GM12878 (cell line): Measurements from ENCODE around the gene NODAL. TPM values are rescaled to one million over a fixed set of nuclear protein-coding genes. Genes with fewer than 3 reads are reported as not detected.

ENCODE experiments used
- ATAC-seq: fragments of 200-7000 bp; cut with Tn5 transposase; 3 replicates; pipeline ENCODE4 v1.9.1; 2020; ENCODE audit warnings: mild to moderate bottlenecking, moderate library complexity
- BruUV-seq: library from RNA; stranded (reverse); fragments of 400-500 nt; replicated peaks from 2 replicates; lab custom pipeline; 2021; lab: Mats Ljungman, UMichigan
- CTCF ChIA-PET: fragments of 300-600 bp; sonication (Branson Sonifier 250); formaldehyde crosslinking; extraction: SDS; loops from one replicate; lab custom pipeline; 2021; ENCODE audit warnings: inconsistent platforms; lab: Yijun Ruan, JAX
- POLR2A ChIA-PET: fragments of 350-600 bp; formaldehyde crosslinking; extraction: SDS; loops from one replicate; lab custom pipeline; 2021; ENCODE audit warnings: inconsistent platforms; lab: Charles Lee
- RAD21 ChIA-PET: fragments of 300-600 bp; sonication (Branson Sonifier 250); formaldehyde crosslinking; loops from one replicate; lab custom pipeline; 2023; ENCODE audit warnings: antibody characterized with exemption; ENCODE audit not compliant: unreplicated experiment; lab: Charles Lee
- SMC1A ChIA-PET: fragments of 300-600 bp; sonication (Branson Sonifier 250); formaldehyde crosslinking; loops from one replicate; lab custom pipeline; 2023; ENCODE audit not compliant: unreplicated experiment, uncharacterized antibody; lab: Charles Lee
- DNase-seq: peaks from one replicate; pipeline ENCODE4 v3.0.0-alpha.2; 2011; ENCODE audit warnings: low read depth, low spot score
- FAIRE-seq: peaks from 3 replicates; lab custom pipeline; 2011; peaks lifted over from hg19 to GRCh38; lab: Jason Lieb, UNC
- H2AFZ ChIP-seq: 2 replicates; pipeline ENCODE4 v1.6.0; 2011; ENCODE audit warnings: low read depth, low read length, control low read depth; ENCODE audit not compliant: control insufficient read depth
- H3K27ac ChIP-seq: 2 replicates; pipeline ENCODE4 v1.5.1; 2011; ENCODE audit warnings: control low read depth; ENCODE audit not compliant: control insufficient read depth, insufficient read depth
- H3K27me3 ChIP-seq, 2 experiments: replicated peaks in 1 of 2; 2 replicates each; pipeline versions ENCODE4 v1.6.0 to v1.6.1; 2011; ENCODE audit warnings: low read length in 1 of 2; ENCODE audit not compliant: control insufficient read depth in 2 of 2, insufficient read depth in 2 of 2
- H3K36me3 ChIP-seq, 2 experiments: 2 replicates each; pipeline ENCODE4 v1.5.1; 2011; ENCODE audit warnings: low read length in 1 of 2; ENCODE audit not compliant: control insufficient read depth in 2 of 2, insufficient read depth in 2 of 2
- H3K4me1 ChIP-seq: 2 replicates; pipeline ENCODE4 v1.6.1; 2011; ENCODE audit warnings: mild to moderate bottlenecking, low read length, moderate library complexity, mixed read lengths; ENCODE audit not compliant: control insufficient read depth, insufficient read depth
- H3K4me2 ChIP-seq: 2 replicates; pipeline ENCODE4 v1.6.0; 2011; ENCODE audit warnings: control low read depth; ENCODE audit not compliant: control insufficient read depth, insufficient read depth
- H3K4me3 ChIP-seq: fragments of 200-600 bp; sonication (generic); 2 replicates; pipeline ENCODE4 v1.5.1; 2016
- H3K79me2 ChIP-seq: 2 replicates; pipeline ENCODE4 v1.6.0; 2011; ENCODE audit warnings: low read length; ENCODE audit not compliant: control insufficient read depth, insufficient read depth
- H3K9ac ChIP-seq: 2 replicates; pipeline ENCODE4 v1.8.0; 2011; ENCODE audit warnings: low read length, control low read depth, mixed read lengths; ENCODE audit not compliant: control insufficient read depth, insufficient read depth
- H3K9me3 ChIP-seq: replicated peaks from 3 replicates; pipeline ENCODE4 v1.5.1; 2011; ENCODE audit warnings: mild to moderate bottlenecking, low read length; ENCODE audit not compliant: control insufficient read depth, insufficient read depth
- H4K20me1 ChIP-seq: 2 replicates; pipeline ENCODE4 v1.6.0; 2011; ENCODE audit not compliant: control insufficient read depth, insufficient read depth
- CREB1 ChIP-seq: IDR thresholded peaks from 2 replicates; pipeline ENCODE4 v1.6.1; 2012; ENCODE audit warnings: low read depth, mild to moderate bottlenecking, inconsistent platforms
- FOXM1 ChIP-seq: IDR thresholded peaks from 2 replicates; pipeline ENCODE4 v1.6.1; 2012; ENCODE audit warnings: low read depth, mild to moderate bottlenecking, inconsistent platforms, low read length, moderate library complexity
- IRF4 ChIP-seq: IDR thresholded peaks from 2 replicates; pipeline ENCODE4 v1.6.1; 2011; ENCODE audit warnings: low read depth, low read length
- MEF2B ChIP-seq: fragments of 450-650 bp; IDR thresholded peaks from 2 replicates; pipeline ENCODE4 v1.6.1; 2018; ENCODE audit warnings: mild to moderate bottlenecking, moderate library complexity; ENCODE audit not compliant: partially characterized antibody, poor library complexity, severe bottlenecking
- NFXL1 ChIP-seq: fragments of 450-650 bp; IDR thresholded peaks from 2 replicates; pipeline ENCODE4 v1.6.1; 2017; ENCODE audit warnings: antibody characterized with exemption, mild to moderate bottlenecking, borderline replicate concordance
- SMC3 ChIP-seq: IDR thresholded peaks from 2 replicates; pipeline ENCODE4 v1.6.1; 2011; ENCODE audit warnings: low read length, improper control_type of control experiment, borderline replicate concordance
- WRNIP1 ChIP-seq: IDR thresholded peaks from 2 replicates; pipeline ENCODE4 v1.6.1; 2011; ENCODE audit warnings: low read depth, low read length, improper control_type of control experiment, borderline replicate concordance
- WGBS: methylation state at CpG from one replicate; pipeline ENCODE4 v1.1.6; 2016; ENCODE audit warnings: low lambda C conversion rate; ENCODE audit not compliant: insufficient replicate concordance, insufficient coverage; ENCODE audit errors: missing lambda C conversion rate; 5-methylcytosine and 5-hydroxymethylcytosine counted together
- in situ Hi-C: fragments of 300-500 bp; cut with MboI; formaldehyde crosslinking; loops from 9 replicates; pipeline ENCODE4 v1.14.3; 2018; ENCODE audit warnings: mixed read lengths
- intact Hi-C: fragments of 100-400 bp; cut with micrococcal nuclease; formaldehyde crosslinking; loops from one replicate; pipeline ENCODE4 v1.14.2; 2022; ENCODE audit not compliant: unreplicated experiment
- polyA plus RNA-seq, 11 experiments: library from polyadenylated mRNA; depleted of rRNA in 4 of 11; unstranded in 6 of 11; stranded (reverse) in 5 of 11; fragments of >200 nt; fragmentation: Nextera tagmentation in 4 of 11; fragmentation: Illumina TruSeq in 1 of 11; extraction: Ambion mirVana in 4 of 11; extraction: Trizol in 1 of 11; gene quantifications; 1 replicate in 1 of 11; 2 replicates in 10 of 11; pipeline versions ENCODE4 v1.2.1 to v1.2.3, GENCODE V29; 2011 to 2016; ENCODE audit warnings: inconsistent platforms in 2 of 11, missing spikeins in 2 of 11, low read depth in 1 of 11
- total RNA-seq, 4 experiments: library from RNA; depleted of rRNA in 3 of 4; stranded (reverse); fragments of >200 nt in 3 of 4; fragmentation: Illumina TruSeq in 1 of 4; extraction: Trizol in 1 of 4; gene quantifications; 2 replicates each; pipeline versions ENCODE4 v1.2.1 to v1.2.3, GENCODE V29; 2013 to 2021
- TF ChIP-seq, protein P1 (sequence below): IDR thresholded peaks from 2 replicates; pipeline ENCODE4 v1.6.1; 2011; ENCODE audit warnings: borderline replicate concordance, low read depth, mild to moderate bottlenecking, moderate library complexity, low read length; ENCODE audit not compliant: insufficient read depth, poor library complexity, severe bottlenecking
- TF ChIP-seq, protein P2 (sequence below): fragments of 450-650 bp; IDR thresholded peaks from 2 replicates; pipeline ENCODE4 v1.6.1; 2017; ENCODE audit warnings: mild to moderate bottlenecking, moderate library complexity
- TF ChIP-seq, protein P3 (sequence below): fragments of 150-350 bp; IDR thresholded peaks from 2 replicates; pipeline ENCODE4 v1.6.1; 2014; ENCODE audit warnings: mild to moderate bottlenecking, low read depth, low read length
- TF ChIP-seq, protein P4 (sequence below): IDR thresholded peaks from 2 replicates; pipeline ENCODE4 v1.6.1; 2012; ENCODE audit warnings: improper control_type of control experiment, low read depth, low read length; ENCODE audit not compliant: insufficient replicate concordance

The NODAL gene
- total and polyA plus RNA-seq, 10 of the 15 experiments (the other 5 are each of a cell fraction or from before 2014, with no cell fraction given): not detected

DNA sequence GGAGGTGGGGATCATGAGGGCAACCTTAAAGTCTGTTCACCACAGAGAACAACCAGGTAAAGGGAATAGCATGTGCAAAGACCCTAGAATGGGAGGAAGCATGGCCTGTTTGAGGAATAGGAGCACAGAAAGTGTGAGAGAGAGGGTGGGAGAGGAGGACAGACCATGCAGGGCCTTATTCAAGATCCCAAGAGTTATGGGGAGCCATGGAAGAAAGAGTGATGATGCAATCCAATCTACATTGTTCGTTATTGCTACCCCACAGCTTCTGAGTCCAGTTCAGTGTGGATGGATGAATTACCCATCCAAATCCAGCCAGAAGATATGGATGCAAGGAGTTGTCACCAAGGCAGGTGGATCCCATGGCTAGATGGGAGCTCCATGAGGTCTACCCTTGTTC lies 45.3 kb downstream of the NODAL start:
- ChIA-PET SMC1A (interaction anchor here (2.0 kb wide), 1 partner anchor 10 kb away, joined by 6 read pairs; no protein-coding TSS in a partner anchor), RAD21 (no interaction called here), CTCF (interaction anchor here (1.2 to 2.0 kb wide), 3 partner anchors 10 to 17 kb away, joined by 3 to 5 read pairs (median 3); no protein-coding TSS in a partner anchor), POLR2A (no interaction called here)
- H3K36me3 ChIP-seq: no peaks in the 10 kb centered on the region
- in situ Hi-C loops (no loop called here), intact Hi-C loops (no loop called here)
- no peak overlapping the region for H3K4me2 ChIP-seq
- no peak overlapping the region for H3K9ac ChIP-seq
- H3K9me3 ChIP-seq: no peaks in the 10 kb centered on the region
- DNase-seq (no peak), FAIRE-seq (no peak), ATAC-seq (no peak)
- H3K27me3 ChIP-seq: no peaks in the 10 kb centered on the region
- WGBS: 17% methylated on average over 1 of the region's 1 CpG
- no TSS peak for BruUV-seq
- H4K20me1 ChIP-seq: no peaks in the 10 kb centered on the region
- no peak overlapping the region for H3K4me3 ChIP-seq
- H3K4me1 ChIP-seq: no peaks in the 10 kb centered on the region
- H2AFZ ChIP-seq: no peak overlapping the region
- no peaks in the 10 kb centered on the region for H3K79me2 ChIP-seq
- H3K27ac ChIP-seq: no peak overlapping the region
- TF ChIP-seq, protein P1, sequence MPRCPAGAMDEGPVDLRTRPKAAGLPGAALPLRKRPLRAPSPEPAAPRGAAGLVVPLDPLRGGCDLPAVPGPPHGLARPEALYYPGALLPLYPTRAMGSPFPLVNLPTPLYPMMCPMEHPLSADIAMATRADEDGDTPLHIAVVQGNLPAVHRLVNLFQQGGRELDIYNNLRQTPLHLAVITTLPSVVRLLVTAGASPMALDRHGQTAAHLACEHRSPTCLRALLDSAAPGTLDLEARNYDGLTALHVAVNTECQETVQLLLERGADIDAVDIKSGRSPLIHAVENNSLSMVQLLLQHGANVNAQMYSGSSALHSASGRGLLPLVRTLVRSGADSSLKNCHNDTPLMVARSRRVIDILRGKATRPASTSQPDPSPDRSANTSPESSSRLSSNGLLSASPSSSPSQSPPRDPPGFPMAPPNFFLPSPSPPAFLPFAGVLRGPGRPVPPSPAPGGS: no peak
- no peak for TF ChIP-seq SMC3
- no peak for TF ChIP-seq WRNIP1
- TF ChIP-seq MEF2B: no peak
- TF ChIP-seq FOXM1: no peak
- TF ChIP-seq, protein P2, sequence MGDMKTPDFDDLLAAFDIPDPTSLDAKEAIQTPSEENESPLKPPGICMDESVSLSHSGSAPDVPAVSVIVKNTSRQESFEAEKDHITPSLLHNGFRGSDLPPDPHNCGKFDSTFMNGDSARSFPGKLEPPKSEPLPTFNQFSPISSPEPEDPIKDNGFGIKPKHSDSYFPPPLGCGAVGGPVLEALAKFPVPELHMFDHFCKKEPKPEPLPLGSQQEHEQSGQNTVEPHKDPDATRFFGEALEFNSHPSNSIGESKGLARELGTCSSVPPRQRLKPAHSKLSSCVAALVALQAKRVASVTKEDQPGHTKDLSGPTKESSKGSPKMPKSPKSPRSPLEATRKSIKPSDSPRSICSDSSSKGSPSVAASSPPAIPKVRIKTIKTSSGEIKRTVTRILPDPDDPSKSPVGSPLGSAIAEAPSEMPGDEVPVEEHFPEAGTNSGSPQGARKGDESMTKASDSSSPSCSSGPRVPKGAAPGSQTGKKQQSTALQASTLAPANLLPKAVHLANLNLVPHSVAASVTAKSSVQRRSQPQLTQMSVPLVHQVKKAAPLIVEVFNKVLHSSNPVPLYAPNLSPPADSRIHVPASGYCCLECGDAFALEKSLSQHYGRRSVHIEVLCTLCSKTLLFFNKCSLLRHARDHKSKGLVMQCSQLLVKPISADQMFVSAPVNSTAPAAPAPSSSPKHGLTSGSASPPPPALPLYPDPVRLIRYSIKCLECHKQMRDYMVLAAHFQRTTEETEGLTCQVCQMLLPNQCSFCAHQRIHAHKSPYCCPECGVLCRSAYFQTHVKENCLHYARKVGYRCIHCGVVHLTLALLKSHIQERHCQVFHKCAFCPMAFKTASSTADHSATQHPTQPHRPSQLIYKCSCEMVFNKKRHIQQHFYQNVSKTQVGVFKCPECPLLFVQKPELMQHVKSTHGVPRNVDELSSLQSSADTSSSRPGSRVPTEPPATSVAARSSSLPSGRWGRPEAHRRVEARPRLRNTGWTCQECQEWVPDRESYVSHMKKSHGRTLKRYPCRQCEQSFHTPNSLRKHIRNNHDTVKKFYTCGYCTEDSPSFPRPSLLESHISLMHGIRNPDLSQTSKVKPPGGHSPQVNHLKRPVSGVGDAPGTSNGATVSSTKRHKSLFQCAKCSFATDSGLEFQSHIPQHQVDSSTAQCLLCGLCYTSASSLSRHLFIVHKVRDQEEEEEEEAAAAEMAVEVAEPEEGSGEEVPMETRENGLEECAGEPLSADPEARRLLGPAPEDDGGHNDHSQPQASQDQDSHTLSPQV: no peak
- TF ChIP-seq, protein P3, sequence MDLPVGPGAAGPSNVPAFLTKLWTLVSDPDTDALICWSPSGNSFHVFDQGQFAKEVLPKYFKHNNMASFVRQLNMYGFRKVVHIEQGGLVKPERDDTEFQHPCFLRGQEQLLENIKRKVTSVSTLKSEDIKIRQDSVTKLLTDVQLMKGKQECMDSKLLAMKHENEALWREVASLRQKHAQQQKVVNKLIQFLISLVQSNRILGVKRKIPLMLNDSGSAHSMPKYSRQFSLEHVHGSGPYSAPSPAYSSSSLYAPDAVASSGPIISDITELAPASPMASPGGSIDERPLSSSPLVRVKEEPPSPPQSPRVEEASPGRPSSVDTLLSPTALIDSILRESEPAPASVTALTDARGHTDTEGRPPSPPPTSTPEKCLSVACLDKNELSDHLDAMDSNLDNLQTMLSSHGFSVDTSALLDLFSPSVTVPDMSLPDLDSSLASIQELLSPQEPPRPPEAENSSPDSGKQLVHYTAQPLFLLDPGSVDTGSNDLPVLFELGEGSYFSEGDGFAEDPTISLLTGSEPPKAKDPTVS: no peak
- no peak for TF ChIP-seq IRF4
- no peak for TF ChIP-seq CREB1
- TF ChIP-seq NFXL1: no peak
- TF ChIP-seq, protein P4, sequence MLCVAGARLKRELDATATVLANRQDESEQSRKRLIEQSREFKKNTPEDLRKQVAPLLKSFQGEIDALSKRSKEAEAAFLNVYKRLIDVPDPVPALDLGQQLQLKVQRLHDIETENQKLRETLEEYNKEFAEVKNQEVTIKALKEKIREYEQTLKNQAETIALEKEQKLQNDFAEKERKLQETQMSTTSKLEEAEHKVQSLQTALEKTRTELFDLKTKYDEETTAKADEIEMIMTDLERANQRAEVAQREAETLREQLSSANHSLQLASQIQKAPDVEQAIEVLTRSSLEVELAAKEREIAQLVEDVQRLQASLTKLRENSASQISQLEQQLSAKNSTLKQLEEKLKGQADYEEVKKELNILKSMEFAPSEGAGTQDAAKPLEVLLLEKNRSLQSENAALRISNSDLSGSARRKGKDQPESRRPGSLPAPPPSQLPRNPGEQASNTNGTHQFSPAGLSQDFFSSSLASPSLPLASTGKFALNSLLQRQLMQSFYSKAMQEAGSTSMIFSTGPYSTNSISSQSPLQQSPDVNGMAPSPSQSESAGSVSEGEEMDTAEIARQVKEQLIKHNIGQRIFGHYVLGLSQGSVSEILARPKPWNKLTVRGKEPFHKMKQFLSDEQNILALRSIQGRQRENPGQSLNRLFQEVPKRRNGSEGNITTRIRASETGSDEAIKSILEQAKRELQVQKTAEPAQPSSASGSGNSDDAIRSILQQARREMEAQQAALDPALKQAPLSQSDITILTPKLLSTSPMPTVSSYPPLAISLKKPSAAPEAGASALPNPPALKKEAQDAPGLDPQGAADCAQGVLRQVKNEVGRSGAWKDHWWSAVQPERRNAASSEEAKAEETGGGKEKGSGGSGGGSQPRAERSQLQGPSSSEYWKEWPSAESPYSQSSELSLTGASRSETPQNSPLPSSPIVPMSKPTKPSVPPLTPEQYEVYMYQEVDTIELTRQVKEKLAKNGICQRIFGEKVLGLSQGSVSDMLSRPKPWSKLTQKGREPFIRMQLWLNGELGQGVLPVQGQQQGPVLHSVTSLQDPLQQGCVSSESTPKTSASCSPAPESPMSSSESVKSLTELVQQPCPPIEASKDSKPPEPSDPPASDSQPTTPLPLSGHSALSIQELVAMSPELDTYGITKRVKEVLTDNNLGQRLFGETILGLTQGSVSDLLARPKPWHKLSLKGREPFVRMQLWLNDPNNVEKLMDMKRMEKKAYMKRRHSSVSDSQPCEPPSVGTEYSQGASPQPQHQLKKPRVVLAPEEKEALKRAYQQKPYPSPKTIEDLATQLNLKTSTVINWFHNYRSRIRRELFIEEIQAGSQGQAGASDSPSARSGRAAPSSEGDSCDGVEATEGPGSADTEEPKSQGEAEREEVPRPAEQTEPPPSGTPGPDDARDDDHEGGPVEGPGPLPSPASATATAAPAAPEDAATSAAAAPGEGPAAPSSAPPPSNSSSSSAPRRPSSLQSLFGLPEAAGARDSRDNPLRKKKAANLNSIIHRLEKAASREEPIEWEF: no peak
